HG02763 (cell line): Measurements from ENCODE around the gene RAP1B.

Source experiments
- ATAC-seq: cut with Tn5 transposase; IDR thresholded peaks from one replicate; pipeline ENCODE4 v1.9.1; 2021; ENCODE audit warnings: mild to moderate bottlenecking, moderate library complexity; ENCODE audit not compliant: unreplicated experiment

The RAP1B gene

GRCh38 chr12:68611094-68611805 is 551 bp downstream of the RAP1B start:
- ATAC-seq, result peak; percentile 31

GRCh38 chr12:68611806-68612160 is 1.1 kb downstream of the RAP1B start:
- no peak for ATAC-seq

GRCh38 chr12:68612202-68612601 is 1.5 kb downstream of the RAP1B start:
- ATAC-seq, result no peak

DNA sequence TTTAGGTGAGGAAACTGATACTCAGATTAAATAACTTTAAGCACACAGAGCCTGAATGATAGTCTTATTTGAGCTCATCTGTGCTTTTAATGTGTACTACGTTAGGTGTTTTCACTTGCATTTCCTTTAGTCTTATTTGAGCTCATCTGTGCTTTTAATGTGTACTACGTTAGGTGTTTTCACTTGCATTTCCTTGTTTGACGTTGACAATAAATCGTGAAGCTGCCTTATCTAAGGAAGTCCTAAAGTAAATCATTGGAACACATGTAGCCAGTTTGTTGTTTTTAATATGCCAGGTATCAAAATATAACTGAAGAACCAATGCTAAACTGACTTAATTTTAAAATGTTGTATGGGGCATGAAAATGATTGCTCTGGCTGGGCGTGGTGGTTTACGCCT is 2.0 kb downstream of the RAP1B start:
- no peak for ATAC-seq

DNA sequence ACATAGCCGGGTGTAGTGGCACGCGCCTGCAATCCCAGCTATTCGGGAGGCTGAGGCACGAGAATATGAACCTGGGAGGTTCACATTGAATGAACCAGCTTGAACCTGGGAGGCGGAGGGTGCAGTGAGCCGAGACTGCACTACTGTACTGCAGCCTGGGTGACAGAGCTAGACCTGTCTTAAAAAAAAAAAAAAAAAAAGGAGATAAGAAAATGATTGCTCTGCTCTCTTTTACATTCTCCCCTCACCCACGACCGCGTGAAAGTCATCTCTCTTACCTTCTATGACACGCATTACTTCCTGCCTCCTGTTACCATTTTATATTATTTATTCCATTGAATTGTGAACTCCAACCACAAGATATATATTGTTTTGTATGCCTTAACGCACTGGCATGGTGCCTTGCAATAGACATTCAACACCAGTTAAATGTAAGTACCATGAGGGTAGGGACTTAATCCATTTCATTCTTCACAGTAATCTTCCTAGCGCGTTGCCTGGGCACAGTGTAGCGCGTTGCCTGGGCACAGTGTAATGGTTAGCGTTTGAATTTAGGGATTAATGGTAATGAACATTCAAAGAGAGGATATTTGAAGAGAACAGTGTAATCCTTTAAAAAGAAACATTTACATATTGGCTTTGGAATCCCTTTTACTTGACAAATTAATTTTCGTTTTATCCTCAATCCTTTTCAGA is 2.7 kb downstream of the RAP1B start:
- no peak for ATAC-seq

- ATAC-seq, result no peak
Measured at GRCh38 chr12:68614105-68614679, 3.5 kb downstream of the RAP1B start.

- ATAC-seq, result no peak
Measured at GRCh38 chr12:68614769-68615168, 4.1 kb downstream of the RAP1B start.

DNA sequence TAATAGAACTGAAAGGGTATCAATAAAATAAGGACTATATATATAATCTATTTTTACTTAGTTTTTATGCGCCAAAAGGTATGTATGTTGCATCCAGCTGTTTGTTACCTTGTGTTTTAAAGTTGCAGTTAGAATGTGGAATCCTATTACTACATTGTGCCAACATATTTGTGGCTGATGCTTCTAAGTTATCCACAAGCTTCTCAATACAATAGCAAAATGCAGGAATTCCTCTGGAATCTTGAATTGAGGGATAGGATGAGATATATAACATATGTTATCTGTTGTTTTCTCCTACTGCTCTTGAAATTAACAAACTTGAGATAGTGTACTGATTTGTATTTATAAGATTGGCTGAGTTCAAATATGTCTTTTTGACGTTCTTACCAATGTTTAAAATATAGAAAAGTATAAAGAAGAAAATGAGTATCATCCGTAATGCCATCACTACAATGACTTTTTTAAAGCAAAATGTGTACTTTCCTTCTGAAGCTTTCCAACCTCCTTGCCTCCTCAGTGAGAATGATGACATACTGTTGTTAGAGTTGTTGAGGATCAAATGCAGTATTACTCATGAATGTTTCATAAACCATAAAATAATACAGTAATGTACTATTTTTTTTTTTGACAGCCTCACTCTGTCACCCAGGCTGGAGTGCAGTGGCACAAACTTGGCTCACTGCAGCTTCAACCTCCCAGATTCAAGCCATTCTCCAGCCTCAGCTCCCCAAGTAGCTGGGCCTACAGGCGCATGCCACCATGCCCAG is 6.6 kb downstream of the RAP1B start:
- no peak for ATAC-seq

- ATAC-seq, result no peak
Measured at GRCh38 chr12:68619541-68619940, 8.8 kb downstream of the RAP1B start.

GRCh38 chr12:68620519-68621471 is 10.1 kb downstream of the RAP1B start:
- ATAC-seq, result no peak

GRCh38 chr12:68621472-68622081 is 10.9 kb downstream of the RAP1B start:
- ATAC-seq, result no peak

GRCh38 chr12:68622250-68622649 is 11.6 kb downstream of the RAP1B start:
- ATAC-seq, result no peak

DNA sequence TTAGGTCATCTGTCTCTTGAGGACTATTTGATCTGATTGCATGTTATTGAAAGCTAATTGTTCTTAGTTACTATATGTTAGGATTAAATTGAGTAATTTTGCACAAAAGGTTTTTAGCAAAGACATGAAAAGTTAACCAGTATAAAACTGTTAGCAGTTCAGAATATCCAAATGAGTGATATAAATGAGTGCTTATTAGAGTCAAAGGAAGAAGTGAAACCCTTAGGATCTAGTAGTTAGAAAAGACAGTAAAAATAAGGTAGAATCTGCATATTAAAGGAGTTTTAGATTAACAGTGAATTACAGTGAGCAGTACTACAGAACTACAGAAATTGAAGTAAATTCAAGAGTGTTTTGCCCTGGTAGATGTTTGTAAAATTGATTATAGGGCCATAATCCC is 12.4 kb downstream of the RAP1B start:
- ATAC-seq, result no peak

GRCh38 chr12:68623984-68624383 is 13.3 kb downstream of the RAP1B start:
- ATAC-seq, result no peak

DNA sequence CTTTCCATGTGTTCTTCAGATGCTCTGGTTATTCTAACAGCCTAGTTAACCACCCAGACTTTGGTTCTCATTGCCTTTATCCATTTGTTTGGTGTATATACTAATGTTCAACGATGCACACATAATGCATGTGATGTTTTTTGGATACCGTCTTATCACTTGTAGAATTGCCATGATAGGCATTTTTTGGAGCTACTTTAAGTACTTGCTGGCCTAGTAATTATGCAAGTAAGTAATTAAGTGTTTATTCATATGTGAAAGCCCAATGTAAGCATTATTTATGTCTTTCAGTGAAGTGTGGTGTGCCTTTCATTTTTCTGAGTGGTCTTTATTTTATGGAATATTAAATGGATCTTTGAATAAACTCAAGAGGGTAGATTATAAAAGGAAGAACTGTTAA is 14.2 kb downstream of the RAP1B start:
- ATAC-seq, result no peak

- ATAC-seq, result no peak
Measured at GRCh38 chr12:68627673-68628319, 17.1 kb downstream of the RAP1B start.

GRCh38 chr12:68628698-68629097 is 18.0 kb downstream of the RAP1B start:
- ATAC-seq, result no peak

DNA sequence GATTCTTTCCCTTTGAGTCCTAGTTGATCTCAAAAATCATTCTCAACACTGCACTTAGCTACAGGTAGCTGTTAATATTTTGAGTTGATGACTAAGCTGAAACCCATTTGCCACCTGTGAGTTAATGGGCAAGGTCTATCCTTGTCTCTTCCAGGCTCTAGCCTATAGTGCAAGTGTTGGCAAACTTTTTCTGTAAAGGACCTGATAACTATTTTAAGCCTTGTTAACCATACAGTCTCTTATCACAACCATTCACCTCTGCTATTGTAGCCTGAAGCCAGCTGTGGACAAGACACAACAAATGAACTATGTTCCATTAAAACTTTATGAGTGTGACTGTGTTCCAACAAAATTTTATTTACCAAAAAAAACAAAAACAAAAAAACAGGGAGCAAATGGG is 19.4 kb downstream of the RAP1B start:
- no peak for ATAC-seq

- ATAC-seq, result no peak
Measured at GRCh38 chr12:68630598-68630997, 19.9 kb downstream of the RAP1B start.

- ATAC-seq, result no peak
Measured at GRCh38 chr12:68631227-68631626, 20.5 kb downstream of the RAP1B start.
